H1 (cell line): ENCODE data around the gene MRPL20. TPM values are rescaled to one million over a fixed set of nuclear protein-coding genes. Genes with fewer than 3 reads are reported as not detected.

Source experiments
- BCL11A ChIP-seq, 2 experiments: IDR thresholded peaks; one replicate each; pipeline ENCODE4 v1.6.1; 2011; ENCODE audit warnings: low read depth in 2 of 2, low read length in 2 of 2, mild to moderate bottlenecking in 2 of 2
- BRCA1 ChIP-seq: IDR thresholded peaks from 2 replicates; pipeline ENCODE4 v1.6.1; 2012; ENCODE audit warnings: low read depth, low read length, improper control_type of control experiment
- CBX5 ChIP-seq: fragments of 300-800, 300-1000 bp; sonication (generic); IDR thresholded peaks from 2 replicates; pipeline ENCODE4 v1.7.1; 2016; ENCODE audit warnings: antibody characterized with exemption, low read length, low read depth
- CEBPB ChIP-seq: IDR thresholded peaks from 2 replicates; pipeline ENCODE4 v1.6.1; 2012; ENCODE audit warnings: low read depth, low read length
- CHD2 ChIP-seq: IDR thresholded peaks from 2 replicates; pipeline ENCODE4 v1.6.1; 2012; ENCODE audit warnings: low read length, improper control_type of control experiment
- CREB1 ChIP-seq: IDR thresholded peaks from 2 replicates; pipeline ENCODE4 v1.6.1; 2012; ENCODE audit warnings: inconsistent platforms
- EZH2 ChIP-seq: fragments of 200-600 bp; sonication (generic); IDR thresholded peaks from 2 replicates; pipeline ENCODE4 v1.7.1; 2012; ENCODE audit warnings: low read depth, mild to moderate bottlenecking, moderate library complexity, low read length, inconsistent platforms; ENCODE audit not compliant: severe bottlenecking
- FOSL1 ChIP-seq: IDR thresholded peaks from 2 replicates; pipeline ENCODE4 v1.6.1; 2011; ENCODE audit warnings: mild to moderate bottlenecking, low read depth, low read length, moderate library complexity; ENCODE audit not compliant: insufficient read depth
- GTF2F1 ChIP-seq: IDR thresholded peaks from 2 replicates; pipeline ENCODE4 v1.6.1; 2012; ENCODE audit warnings: low read depth, low read length, improper control_type of control experiment, borderline replicate concordance
- HDAC2 ChIP-seq, 2 experiments: fragments of 300-600 bp in 1 of 2; sonication (generic) in 1 of 2; IDR thresholded peaks; 2 replicates each; pipeline ENCODE4 v1.6.1; 2011 to 2012; ENCODE audit warnings: low read depth in 2 of 2, low read length in 2 of 2, mild to moderate bottlenecking in 2 of 2, moderate library complexity in 2 of 2, borderline replicate concordance in 1 of 2, inconsistent platforms in 1 of 2
- HDAC6 ChIP-seq: IDR thresholded peaks from one replicate; pipeline ENCODE4 v1.7.1; 2012; ENCODE audit warnings: low read depth, mild to moderate bottlenecking, inconsistent platforms, low read length, moderate library complexity
- JUN ChIP-seq: IDR thresholded peaks from 2 replicates; pipeline ENCODE4 v1.6.1; 2011; ENCODE audit warnings: low read depth, mild to moderate bottlenecking, improper control_type of control experiment, low read length
- KDM5A ChIP-seq: fragments of 200-600 bp; IDR thresholded peaks from 2 replicates; pipeline ENCODE4 v1.7.1; 2012; ENCODE audit warnings: mild to moderate bottlenecking, low read length, inconsistent platforms, mixed read lengths
- POU5F1 ChIP-seq: IDR thresholded peaks from 2 replicates; pipeline ENCODE4 v1.6.1; 2011; ENCODE audit warnings: low read depth, mild to moderate bottlenecking, low read length, moderate library complexity
- SAP30 ChIP-seq: fragments of 300-600 bp; sonication (generic); IDR thresholded peaks from 2 replicates; pipeline ENCODE4 v1.7.1; 2012; ENCODE audit warnings: low read length, moderate library complexity, mild to moderate bottlenecking, inconsistent platforms; ENCODE audit not compliant: insufficient read depth, insufficient replicate concordance
- SIRT6 ChIP-seq: IDR thresholded peaks from one replicate; pipeline ENCODE4 v1.7.1; 2012; ENCODE audit warnings: low read length, inconsistent platforms
- SIX5 ChIP-seq: IDR thresholded peaks from 2 replicates; pipeline ENCODE4 v1.6.1; 2011; ENCODE audit warnings: mild to moderate bottlenecking, low read depth, low read length
- SP2 ChIP-seq: IDR thresholded peaks from 2 replicates; pipeline ENCODE4 v1.6.1; 2012; ENCODE audit warnings: mild to moderate bottlenecking, low read length, inconsistent platforms
- SP4 ChIP-seq: IDR thresholded peaks from 2 replicates; pipeline ENCODE4 v1.6.1; 2012; ENCODE audit warnings: low read length, inconsistent platforms
- SRF ChIP-seq: IDR thresholded peaks from 2 replicates; pipeline ENCODE4 v1.6.1; 2011; ENCODE audit warnings: mild to moderate bottlenecking, low read depth, low read length, moderate library complexity
- TAF7 ChIP-seq: optimal IDR thresholded peaks from 2 replicates; pipeline ENCODE3; 2011; ENCODE audit warnings: low read depth, mild to moderate bottlenecking, inconsistent platforms, low read length, moderate library complexity, borderline replicate concordance
- TBP ChIP-seq: IDR thresholded peaks from 2 replicates; pipeline ENCODE4 v1.6.1; 2011; ENCODE audit warnings: low read depth, low read length, improper control_type of control experiment
- YY1 ChIP-seq: IDR thresholded peaks from 2 replicates; pipeline ENCODE4 v1.6.1; 2011; ENCODE audit warnings: low read depth, mild to moderate bottlenecking, low read length
- polyA plus RNA-seq, 7 experiments: library from polyadenylated mRNA; depleted of rRNA in 3 of 7; stranded (reverse) in 5 of 7; unstranded in 2 of 7; fragments of >200 nt in 5 of 7; fragments of 200-250 nt in 2 of 7; gene quantifications; 1 replicate in 5 of 7; 2 replicates in 1 of 7; 4 replicates in 1 of 7; pipeline versions ENCODE4 v1.2.1 to v1.2.3, GENCODE V29; 2011 to 2013; ENCODE audit warnings: missing spikeins in 2 of 7, mixed read lengths in 2 of 7
- total RNA-seq: library from RNA; stranded (reverse); fragmentation: NEBNext Ultra II Directional; extraction: Animal tissue kit (Norgen Biotek cat#: 25700); gene quantifications from 2 replicates; pipeline ENCODE4 v1.2.1, GENCODE V29; 2021
- TF ChIP-seq, protein P1 (sequence below), 3 experiments: IDR thresholded peaks; 1 replicate in 2 of 3; 2 replicates in 1 of 3; pipeline versions ENCODE4 v1.5.1 to v1.6.1; 2011; ENCODE audit warnings: low read length in 3 of 3, mild to moderate bottlenecking in 3 of 3, inconsistent platforms in 2 of 3, low read depth in 1 of 3, moderate library complexity in 1 of 3; ENCODE audit not compliant: insufficient read depth in 1 of 3; ENCODE audit errors: control extremely low read depth in 1 of 3

The MRPL20 gene
- total and polyA plus RNA-seq, 2 of the 8 experiments (the other 6 are each of a cell fraction or from before 2014, with no cell fraction given) = 126 to 151 TPM

DNA sequence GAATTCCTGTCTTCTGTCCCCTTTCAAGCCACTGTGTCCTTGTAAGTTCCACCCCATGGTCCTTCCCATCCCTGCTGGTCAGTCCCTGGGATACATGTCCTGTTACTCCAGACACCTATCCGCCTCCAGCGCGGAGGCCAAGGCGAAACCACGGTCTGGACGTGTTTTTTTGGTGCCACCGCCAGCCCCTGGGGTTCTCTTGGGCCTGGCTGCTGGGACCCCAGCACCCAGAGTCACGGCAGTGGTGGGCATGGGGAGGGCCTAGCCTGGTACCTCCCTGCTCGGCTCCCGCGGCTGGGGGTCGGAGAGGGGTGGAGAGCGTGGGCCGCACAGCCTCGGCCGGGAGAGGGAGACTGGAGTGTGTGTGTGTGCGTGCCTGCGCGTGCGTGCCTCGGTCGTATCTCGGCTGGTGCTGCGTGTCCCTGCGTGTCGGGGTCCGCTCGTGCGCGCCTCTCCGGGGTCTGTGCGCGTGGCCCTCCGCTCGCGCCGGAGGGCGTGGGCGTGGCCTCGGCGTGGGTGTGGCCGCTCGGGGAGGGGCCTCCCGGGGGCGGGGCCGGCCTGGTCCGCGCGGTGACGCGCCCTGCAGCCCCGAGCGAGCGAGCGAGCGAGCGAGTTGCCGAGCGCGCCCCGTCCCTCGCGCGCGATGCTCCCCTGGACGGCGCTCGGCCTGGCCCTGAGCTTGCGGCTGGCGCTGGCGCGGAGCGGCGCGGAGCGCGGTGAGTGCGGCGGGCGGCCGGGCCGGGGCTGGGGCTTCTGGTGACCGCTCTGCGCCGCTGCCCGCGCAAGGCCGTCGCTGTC lies 28.2 kb upstream of the MRPL20 start, which contains the start of gene VWA1 (continued):
- TF ChIP-seq SAP30 (no peak), POU5F1 (no peak), YY1 (no peak), BCL11A (IDR thresholded peaks at IDR 0.05; ENCODE audit: low read depth in 2 of 2, low read length in 2 of 2) (no peak), FOSL1 (no peak), TAF7 (no peak), HDAC6 (no peak), SRF (no peak), JUN (no peak), EZH2 (no peak), CEBPB (no peak), BRCA1 (no peak), CHD2 (no peak), SP2 (no peak), HDAC2 (IDR thresholded peaks at IDR 0.05; ENCODE audit: borderline replicate concordance in 1 of 2, low read depth in 2 of 2, low read length in 2 of 2) (no peak), SIRT6 (no peak), CBX5 (no peak), SIX5 (no peak), KDM5A (no peak), TBP (peak; percentile 18; the same call in 1 of the 2 replicates), GTF2F1 (no peak), CREB1 (no peak), SP4 (no peak)
- TF ChIP-seq, protein P1, sequence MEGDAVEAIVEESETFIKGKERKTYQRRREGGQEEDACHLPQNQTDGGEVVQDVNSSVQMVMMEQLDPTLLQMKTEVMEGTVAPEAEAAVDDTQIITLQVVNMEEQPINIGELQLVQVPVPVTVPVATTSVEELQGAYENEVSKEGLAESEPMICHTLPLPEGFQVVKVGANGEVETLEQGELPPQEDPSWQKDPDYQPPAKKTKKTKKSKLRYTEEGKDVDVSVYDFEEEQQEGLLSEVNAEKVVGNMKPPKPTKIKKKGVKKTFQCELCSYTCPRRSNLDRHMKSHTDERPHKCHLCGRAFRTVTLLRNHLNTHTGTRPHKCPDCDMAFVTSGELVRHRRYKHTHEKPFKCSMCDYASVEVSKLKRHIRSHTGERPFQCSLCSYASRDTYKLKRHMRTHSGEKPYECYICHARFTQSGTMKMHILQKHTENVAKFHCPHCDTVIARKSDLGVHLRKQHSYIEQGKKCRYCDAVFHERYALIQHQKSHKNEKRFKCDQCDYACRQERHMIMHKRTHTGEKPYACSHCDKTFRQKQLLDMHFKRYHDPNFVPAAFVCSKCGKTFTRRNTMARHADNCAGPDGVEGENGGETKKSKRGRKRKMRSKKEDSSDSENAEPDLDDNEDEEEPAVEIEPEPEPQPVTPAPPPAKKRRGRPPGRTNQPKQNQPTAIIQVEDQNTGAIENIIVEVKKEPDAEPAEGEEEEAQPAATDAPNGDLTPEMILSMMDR (IDR thresholded peaks at IDR 0.05; ENCODE audit: control extremely low read depth in 1 of 3, insufficient read depth in 1 of 3, low read depth in 1 of 3, low read length in 3 of 3) = no peak
